ENCODE results near the gene EML4.
A peak's percentile ranks its signal among the peaks of the same experiment; 100 is the strongest.

Gene EML4

GRCh38 chr2:42176992-42177738 is 8.0 kb downstream of the EML4 start:
- Histone ChIP-seq H3K4me2 (no peak overlapping the region), H3K9ac (no peak overlapping the region), H3K4me1 (peaks cover 0 to 34% (median 3%) of the 10 kb centered on the region in 10 experiments; a peak in 15 of 20 replicates), H3K27me3 (no peaks in the 10 kb centered on the region), H3K27ac (no peak overlapping the region), H4K20me1 (peaks cover 6 to 96% (median 51%) of the 10 kb centered on the region in 11 experiments; a peak in 19 of 22 replicates), H3K4me3 (no peak overlapping the region), H3K36me3 (peaks cover 0 to 28% (median 4%) of the 10 kb centered on the region in 11 experiments; a peak in 6 of 22 replicates), H3K9me3 (replicated peaks in 1 of 11) (no peaks in the 10 kb centered on the region; a peak in 1 of 22 replicates)
- no peak for TF ChIP-seq Cebpa-rat (IDR thresholded peaks at IDR 0.05)

GRCh38 chr2:42178335-42178734 is 9.2 kb downstream of the EML4 start:
- no peak for TF ChIP-seq Cebpa-rat (IDR thresholded peaks at IDR 0.05)
- H3K27ac ChIP-seq, result no peak overlapping the region

GRCh38 chr2:42180300-42180699 is 11.1 kb downstream of the EML4 start:
- no peak overlapping the region for H3K4me3 ChIP-seq
- H3K36me3 ChIP-seq, result peaks cover 0 to 32% (median 5%) of the 10 kb centered on the region in 11 experiments; a peak in 7 of 22 replicates
- no peak for TF ChIP-seq Cebpa-rat (IDR thresholded peaks at IDR 0.05)
- no peaks in the 10 kb centered on the region for H3K9me3 ChIP-seq (replicated peaks in 1 of 11)
- H3K4me1 ChIP-seq, result peaks cover 13 to 36% (median 17%) of the 10 kb centered on the region in 10 experiments
- H3K9ac ChIP-seq, result no peak overlapping the region
- H3K27ac ChIP-seq, result no peak overlapping the region
- no peak overlapping the region for H3K4me2 ChIP-seq
- H4K20me1 ChIP-seq, result peaks cover 0 to 90% (median 46%) of the 10 kb centered on the region in 11 experiments; a peak in 19 of 22 replicates
- H3K27me3 ChIP-seq, result no peaks in the 10 kb centered on the region

More at GRCh38 chr2:42178335-42178734, 9.2 kb downstream of the EML4 start:
- peaks cover 7 to 35% (median 12%) of the 10 kb centered on the region in 10 experiments for H3K4me1 ChIP-seq
- H3K4me2 ChIP-seq, result peak overlapping the region in 1 of 11 experiments; percentile 51; a peak in 3 of 22 replicates
- H3K9ac ChIP-seq, result no peak overlapping the region
- peaks cover 5 to 96% (median 44%) of the 10 kb centered on the region in 11 experiments; a peak in 19 of 22 replicates for H4K20me1 ChIP-seq
- H3K27me3 ChIP-seq, result no peaks in the 10 kb centered on the region
- no peak overlapping the region for H3K4me3 ChIP-seq
- H3K36me3 ChIP-seq, result peaks cover 0 to 28% (median 4%) of the 10 kb centered on the region in 11 experiments; a peak in 6 of 22 replicates
- H3K9me3 ChIP-seq (replicated peaks in 1 of 11), result no peaks in the 10 kb centered on the region; a peak in 1 of 22 replicates

- H3K36me3 ChIP-seq, result peaks cover 0 to 27% (median 5%) of the 10 kb centered on the region in 11 experiments; a peak in 7 of 22 replicates
- TF ChIP-seq Cebpa-rat (IDR thresholded peaks at IDR 0.05), result no peak
- H3K4me3 ChIP-seq, result no peak overlapping the region
- no peaks in the 10 kb centered on the region for H3K27me3 ChIP-seq
- H3K4me2 ChIP-seq, result peak overlapping the region; percentile 3 to 48 (median 23); a peak in 15 of 22 replicates
- peaks cover 0 to 81% (median 39%) of the 10 kb centered on the region in 11 experiments; a peak in 18 of 22 replicates for H4K20me1 ChIP-seq
- no peaks in the 10 kb centered on the region for H3K9me3 ChIP-seq (replicated peaks in 1 of 11)
- peak overlapping the region in 1 of 11 experiments; percentile 26; a peak in 1 of 22 replicates for H3K27ac ChIP-seq
- H3K4me1 ChIP-seq, result peaks cover 13 to 36% (median 17%) of the 10 kb centered on the region in 10 experiments
- H3K9ac ChIP-seq, result no peak overlapping the region
These were observed 13.6 kb downstream of the EML4 start for GRCh38 chr2:42182654-42183308.

GRCh38 chr2:42183775-42184174 is 14.6 kb downstream of the EML4 start:
- Histone ChIP-seq H3K27ac (0 out of 22 replicates have a peak overlapping the region, but pooled peaks of 1 of the 11 experiments have one; percentile 3), H3K4me1 (peaks cover 13 to 28% (median 17%) of the 10 kb centered on the region in 10 experiments), H3K27me3 (no peaks in the 10 kb centered on the region), H4K20me1 (peaks cover 0 to 83% (median 30%) of the 10 kb centered on the region in 11 experiments; a peak in 19 of 22 replicates), H3K4me2 (peak overlapping the region in 9 of 11 experiments; percentile 27 to 72 (median 48); a peak in 15 of 22 replicates), H3K4me3 (no peak overlapping the region), H3K36me3 (peaks cover 0 to 27% (median 6%) of the 10 kb centered on the region in 11 experiments; a peak in 7 of 22 replicates), H3K9me3 (replicated peaks in 1 of 11) (no peaks in the 10 kb centered on the region), H3K9ac (no peak overlapping the region)
- TF ChIP-seq Cebpa-rat (IDR thresholded peaks at IDR 0.05), result no peak

DNA sequence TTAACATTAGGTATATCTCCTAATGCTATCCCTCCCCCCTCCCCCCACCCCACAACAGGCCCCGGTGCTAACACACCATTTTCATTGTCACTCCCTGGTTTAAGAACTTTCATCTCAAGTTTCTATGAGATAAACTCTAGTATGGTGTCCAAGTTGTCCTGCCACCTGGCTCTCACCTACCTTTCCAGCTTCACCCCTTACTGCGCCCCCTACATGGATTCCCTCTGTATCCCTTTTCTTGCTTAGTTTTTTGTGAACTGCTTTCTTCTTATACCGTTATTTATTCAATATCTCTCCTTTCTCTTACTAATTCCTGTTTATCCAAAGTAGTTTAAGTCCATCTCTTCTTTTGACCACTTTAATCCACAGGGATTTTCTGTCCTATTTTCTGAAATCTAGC is 15.2 kb downstream of the EML4 start:
- no peaks in the 10 kb centered on the region for H3K9me3 ChIP-seq (replicated peaks in 1 of 11)
- no peak overlapping the region for H3K4me2 ChIP-seq
- H3K4me3 ChIP-seq, result no peak overlapping the region
- no peak overlapping the region for H3K9ac ChIP-seq
- H3K27me3 ChIP-seq, result no peaks in the 10 kb centered on the region
- peaks cover 0 to 83% (median 31%) of the 10 kb centered on the region in 11 experiments; a peak in 18 of 22 replicates for H4K20me1 ChIP-seq
- H3K4me1 ChIP-seq, result peaks cover 13 to 27% (median 17%) of the 10 kb centered on the region in 10 experiments
- no peak overlapping the region for H3K27ac ChIP-seq
- H3K36me3 ChIP-seq, result peaks cover 0 to 24% (median 6%) of the 10 kb centered on the region in 11 experiments; a peak in 7 of 22 replicates
- no peak for TF ChIP-seq Cebpa-rat (IDR thresholded peaks at IDR 0.05)

- TF ChIP-seq Cebpa-rat (IDR thresholded peaks at IDR 0.05), result no peak
- no peaks in the 10 kb centered on the region for H3K27me3 ChIP-seq
- peaks cover 0 to 15% (median 4%) of the 10 kb centered on the region in 11 experiments; a peak in 5 of 22 replicates for H3K36me3 ChIP-seq
- no peak overlapping the region for H3K4me3 ChIP-seq
- no peak overlapping the region for H3K9ac ChIP-seq
- no peak overlapping the region for H3K4me2 ChIP-seq
- H3K9me3 ChIP-seq (replicated peaks in 1 of 11), result no peaks in the 10 kb centered on the region
- H3K27ac ChIP-seq, result no peak overlapping the region
- H3K4me1 ChIP-seq, result peaks cover 13 to 24% (median 17%) of the 10 kb centered on the region in 10 experiments
- H4K20me1 ChIP-seq, result peaks cover 0 to 82% (median 29%) of the 10 kb centered on the region in 11 experiments; a peak in 18 of 22 replicates
These were observed 16.2 kb downstream of the EML4 start for GRCh38 chr2:42185220-42185921.

- Histone ChIP-seq H3K4me1 (peaks cover 13 to 22% (median 17%) of the 10 kb centered on the region in 10 experiments), H3K4me3 (no peak overlapping the region), H3K27ac (no peak overlapping the region), H3K4me2 (no peak overlapping the region), H3K9me3 (replicated peaks in 1 of 11) (no peaks in the 10 kb centered on the region), H4K20me1 (peaks cover 0 to 82% (median 31%) of the 10 kb centered on the region in 11 experiments; a peak in 17 of 22 replicates), H3K36me3 (peaks cover 0 to 12% (median 2%) of the 10 kb centered on the region in 11 experiments; a peak in 5 of 22 replicates), H3K9ac (no peak overlapping the region), H3K27me3 (no peaks in the 10 kb centered on the region)
- no peak for TF ChIP-seq Cebpa-rat (IDR thresholded peaks at IDR 0.05)
These were observed 17.2 kb downstream of the EML4 start for GRCh38 chr2:42186366-42186765.
